ENCODE results near the gene HNF4A. TPM values are rescaled to one million over a fixed set of nuclear protein-coding genes. Genes with fewer than 3 reads are reported as not detected.

The HNF4A gene
- total RNA-seq, 1 experiment from 2014 or later, result 0.15 TPM

DNA sequence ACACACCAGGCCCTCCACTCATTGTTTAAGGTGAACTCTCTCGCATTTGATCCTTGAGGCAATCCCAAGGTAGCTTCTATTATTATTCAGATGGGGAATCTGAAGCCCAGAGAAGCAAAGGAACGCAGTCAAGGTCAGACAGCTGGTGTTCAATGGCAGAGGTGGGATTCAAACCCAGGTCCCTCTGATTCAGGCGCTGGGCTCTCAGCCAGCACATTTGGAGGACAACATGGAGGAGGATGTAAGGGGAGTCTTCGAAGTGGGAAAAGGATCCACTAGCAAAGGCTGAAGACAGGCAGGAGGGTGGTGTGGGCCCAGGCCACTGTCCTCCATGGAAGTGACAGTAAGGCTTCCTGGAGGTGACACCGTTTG, 106.3 kb downstream of the HNF4A start:
- Mint-ChIP-seq H3K4me1 (peaks cover 10% of the 10 kb centered on the region), H3K27me3 (ENCODE audit: low read depth) (no peaks in the 10 kb centered on the region; the same call in 1 of the 2 replicates), H3K9me3 (no peaks in the 10 kb centered on the region), H3K27ac (no peak overlapping the region), H3K4me3 (no peak overlapping the region), H3K36me3 (no peaks in the 10 kb centered on the region)
- no peak for DNase-seq (ENCODE audit: low spot score)
- no peak for TF ChIP-seq SMAD3 (CRISPR knock-in tag; IDR thresholded peaks at IDR 0.05; ENCODE audit: borderline replicate concordance)
- no peak for TF ChIP-seq CREM (CRISPR knock-in tag; IDR thresholded peaks at IDR 0.05)
- TF ChIP-seq, protein P1, sequence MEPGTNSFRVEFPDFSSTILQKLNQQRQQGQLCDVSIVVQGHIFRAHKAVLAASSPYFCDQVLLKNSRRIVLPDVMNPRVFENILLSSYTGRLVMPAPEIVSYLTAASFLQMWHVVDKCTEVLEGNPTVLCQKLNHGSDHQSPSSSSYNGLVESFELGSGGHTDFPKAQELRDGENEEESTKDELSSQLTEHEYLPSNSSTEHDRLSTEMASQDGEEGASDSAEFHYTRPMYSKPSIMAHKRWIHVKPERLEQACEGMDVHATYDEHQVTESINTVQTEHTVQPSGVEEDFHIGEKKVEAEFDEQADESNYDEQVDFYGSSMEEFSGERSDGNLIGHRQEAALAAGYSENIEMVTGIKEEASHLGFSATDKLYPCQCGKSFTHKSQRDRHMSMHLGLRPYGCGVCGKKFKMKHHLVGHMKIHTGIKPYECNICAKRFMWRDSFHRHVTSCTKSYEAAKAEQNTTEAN (CRISPR knock-in tag; IDR thresholded peaks at IDR 0.05), result no peak
- no peak for TF ChIP-seq CREB1 (CRISPR knock-in tag; IDR thresholded peaks at IDR 0.05)
- TF ChIP-seq, protein P2, sequence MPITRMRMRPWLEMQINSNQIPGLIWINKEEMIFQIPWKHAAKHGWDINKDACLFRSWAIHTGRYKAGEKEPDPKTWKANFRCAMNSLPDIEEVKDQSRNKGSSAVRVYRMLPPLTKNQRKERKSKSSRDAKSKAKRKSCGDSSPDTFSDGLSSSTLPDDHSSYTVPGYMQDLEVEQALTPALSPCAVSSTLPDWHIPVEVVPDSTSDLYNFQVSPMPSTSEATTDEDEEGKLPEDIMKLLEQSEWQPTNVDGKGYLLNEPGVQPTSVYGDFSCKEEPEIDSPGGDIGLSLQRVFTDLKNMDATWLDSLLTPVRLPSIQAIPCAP (CRISPR knock-in tag; IDR thresholded peaks at IDR 0.05), result no peak
- no peak for TF ChIP-seq FOXJ3 (CRISPR knock-in tag; IDR thresholded peaks at IDR 0.05; ENCODE audit: borderline replicate concordance)
- no peak for TF ChIP-seq ZNF317 (CRISPR knock-in tag; IDR thresholded peaks at IDR 0.05; ENCODE audit: borderline replicate concordance, low read depth)
- TF ChIP-seq, protein P3, sequence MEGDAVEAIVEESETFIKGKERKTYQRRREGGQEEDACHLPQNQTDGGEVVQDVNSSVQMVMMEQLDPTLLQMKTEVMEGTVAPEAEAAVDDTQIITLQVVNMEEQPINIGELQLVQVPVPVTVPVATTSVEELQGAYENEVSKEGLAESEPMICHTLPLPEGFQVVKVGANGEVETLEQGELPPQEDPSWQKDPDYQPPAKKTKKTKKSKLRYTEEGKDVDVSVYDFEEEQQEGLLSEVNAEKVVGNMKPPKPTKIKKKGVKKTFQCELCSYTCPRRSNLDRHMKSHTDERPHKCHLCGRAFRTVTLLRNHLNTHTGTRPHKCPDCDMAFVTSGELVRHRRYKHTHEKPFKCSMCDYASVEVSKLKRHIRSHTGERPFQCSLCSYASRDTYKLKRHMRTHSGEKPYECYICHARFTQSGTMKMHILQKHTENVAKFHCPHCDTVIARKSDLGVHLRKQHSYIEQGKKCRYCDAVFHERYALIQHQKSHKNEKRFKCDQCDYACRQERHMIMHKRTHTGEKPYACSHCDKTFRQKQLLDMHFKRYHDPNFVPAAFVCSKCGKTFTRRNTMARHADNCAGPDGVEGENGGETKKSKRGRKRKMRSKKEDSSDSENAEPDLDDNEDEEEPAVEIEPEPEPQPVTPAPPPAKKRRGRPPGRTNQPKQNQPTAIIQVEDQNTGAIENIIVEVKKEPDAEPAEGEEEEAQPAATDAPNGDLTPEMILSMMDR (IDR thresholded peaks at IDR 0.05), result no peak
- no peak for TF ChIP-seq PRRX2 (CRISPR knock-in tag; IDR thresholded peaks at IDR 0.05)
- TF ChIP-seq, protein P4, sequence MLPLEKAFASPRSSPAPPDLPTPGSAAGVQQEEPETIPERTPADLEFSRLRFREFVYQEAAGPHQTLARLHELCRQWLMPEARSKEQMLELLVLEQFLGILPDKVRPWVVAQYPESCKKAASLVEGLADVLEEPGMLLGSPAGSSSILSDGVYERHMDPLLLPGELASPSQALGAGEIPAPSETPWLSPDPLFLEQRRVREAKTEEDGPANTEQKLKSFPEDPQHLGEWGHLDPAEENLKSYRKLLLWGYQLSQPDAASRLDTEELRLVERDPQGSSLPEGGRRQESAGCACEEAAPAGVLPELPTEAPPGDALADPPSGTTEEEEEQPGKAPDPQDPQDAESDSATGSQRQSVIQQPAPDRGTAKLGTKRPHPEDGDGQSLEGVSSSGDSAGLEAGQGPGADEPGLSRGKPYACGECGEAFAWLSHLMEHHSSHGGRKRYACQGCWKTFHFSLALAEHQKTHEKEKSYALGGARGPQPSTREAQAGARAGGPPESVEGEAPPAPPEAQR (CRISPR knock-in tag; IDR thresholded peaks at IDR 0.05), result no peak
- TF ChIP-seq TEAD4 (CRISPR knock-in tag; IDR thresholded peaks at IDR 0.05), result no peak
- TF ChIP-seq, protein P5, sequence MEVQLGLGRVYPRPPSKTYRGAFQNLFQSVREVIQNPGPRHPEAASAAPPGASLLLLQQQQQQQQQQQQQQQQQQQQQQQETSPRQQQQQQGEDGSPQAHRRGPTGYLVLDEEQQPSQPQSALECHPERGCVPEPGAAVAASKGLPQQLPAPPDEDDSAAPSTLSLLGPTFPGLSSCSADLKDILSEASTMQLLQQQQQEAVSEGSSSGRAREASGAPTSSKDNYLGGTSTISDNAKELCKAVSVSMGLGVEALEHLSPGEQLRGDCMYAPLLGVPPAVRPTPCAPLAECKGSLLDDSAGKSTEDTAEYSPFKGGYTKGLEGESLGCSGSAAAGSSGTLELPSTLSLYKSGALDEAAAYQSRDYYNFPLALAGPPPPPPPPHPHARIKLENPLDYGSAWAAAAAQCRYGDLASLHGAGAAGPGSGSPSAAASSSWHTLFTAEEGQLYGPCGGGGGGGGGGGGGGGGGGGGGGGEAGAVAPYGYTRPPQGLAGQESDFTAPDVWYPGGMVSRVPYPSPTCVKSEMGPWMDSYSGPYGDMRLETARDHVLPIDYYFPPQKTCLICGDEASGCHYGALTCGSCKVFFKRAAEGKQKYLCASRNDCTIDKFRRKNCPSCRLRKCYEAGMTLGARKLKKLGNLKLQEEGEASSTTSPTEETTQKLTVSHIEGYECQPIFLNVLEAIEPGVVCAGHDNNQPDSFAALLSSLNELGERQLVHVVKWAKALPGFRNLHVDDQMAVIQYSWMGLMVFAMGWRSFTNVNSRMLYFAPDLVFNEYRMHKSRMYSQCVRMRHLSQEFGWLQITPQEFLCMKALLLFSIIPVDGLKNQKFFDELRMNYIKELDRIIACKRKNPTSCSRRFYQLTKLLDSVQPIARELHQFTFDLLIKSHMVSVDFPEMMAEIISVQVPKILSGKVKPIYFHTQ (CRISPR knock-in tag; IDR thresholded peaks at IDR 0.05), result no peak
- TF ChIP-seq JAZF1 (CRISPR knock-in tag; IDR thresholded peaks at IDR 0.05), result no peak
- TF ChIP-seq, protein P6, sequence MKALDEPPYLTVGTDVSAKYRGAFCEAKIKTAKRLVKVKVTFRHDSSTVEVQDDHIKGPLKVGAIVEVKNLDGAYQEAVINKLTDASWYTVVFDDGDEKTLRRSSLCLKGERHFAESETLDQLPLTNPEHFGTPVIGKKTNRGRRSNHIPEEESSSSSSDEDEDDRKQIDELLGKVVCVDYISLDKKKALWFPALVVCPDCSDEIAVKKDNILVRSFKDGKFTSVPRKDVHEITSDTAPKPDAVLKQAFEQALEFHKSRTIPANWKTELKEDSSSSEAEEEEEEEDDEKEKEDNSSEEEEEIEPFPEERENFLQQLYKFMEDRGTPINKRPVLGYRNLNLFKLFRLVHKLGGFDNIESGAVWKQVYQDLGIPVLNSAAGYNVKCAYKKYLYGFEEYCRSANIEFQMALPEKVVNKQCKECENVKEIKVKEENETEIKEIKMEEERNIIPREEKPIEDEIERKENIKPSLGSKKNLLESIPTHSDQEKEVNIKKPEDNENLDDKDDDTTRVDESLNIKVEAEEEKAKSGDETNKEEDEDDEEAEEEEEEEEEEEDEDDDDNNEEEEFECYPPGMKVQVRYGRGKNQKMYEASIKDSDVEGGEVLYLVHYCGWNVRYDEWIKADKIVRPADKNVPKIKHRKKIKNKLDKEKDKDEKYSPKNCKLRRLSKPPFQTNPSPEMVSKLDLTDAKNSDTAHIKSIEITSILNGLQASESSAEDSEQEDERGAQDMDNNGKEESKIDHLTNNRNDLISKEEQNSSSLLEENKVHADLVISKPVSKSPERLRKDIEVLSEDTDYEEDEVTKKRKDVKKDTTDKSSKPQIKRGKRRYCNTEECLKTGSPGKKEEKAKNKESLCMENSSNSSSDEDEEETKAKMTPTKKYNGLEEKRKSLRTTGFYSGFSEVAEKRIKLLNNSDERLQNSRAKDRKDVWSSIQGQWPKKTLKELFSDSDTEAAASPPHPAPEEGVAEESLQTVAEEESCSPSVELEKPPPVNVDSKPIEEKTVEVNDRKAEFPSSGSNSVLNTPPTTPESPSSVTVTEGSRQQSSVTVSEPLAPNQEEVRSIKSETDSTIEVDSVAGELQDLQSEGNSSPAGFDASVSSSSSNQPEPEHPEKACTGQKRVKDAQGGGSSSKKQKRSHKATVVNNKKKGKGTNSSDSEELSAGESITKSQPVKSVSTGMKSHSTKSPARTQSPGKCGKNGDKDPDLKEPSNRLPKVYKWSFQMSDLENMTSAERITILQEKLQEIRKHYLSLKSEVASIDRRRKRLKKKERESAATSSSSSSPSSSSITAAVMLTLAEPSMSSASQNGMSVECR (CRISPR knock-in tag; IDR thresholded peaks at IDR 0.05; ENCODE audit: borderline replicate concordance), result no peak
- TF ChIP-seq ZBTB21 (CRISPR knock-in tag; IDR thresholded peaks at IDR 0.05; ENCODE audit: borderline replicate concordance), result no peak
- no peak for TF ChIP-seq FOXK1 (CRISPR knock-in tag; IDR thresholded peaks at IDR 0.05)
- ChIA-PET POLR2A (no interaction called here), CTCF (interaction anchor here (0.9 to 2.1 kb wide), 5 partner anchors 10 to 245 kb away, joined by 3 to 10 read pairs (median 4); no protein-coding TSS in a partner anchor)
- no peak for ATAC-seq
